Occipital lobe (tissue), 2 donors: ENCODE data around the gene CD160. TPM values are rescaled to one million over a fixed set of nuclear protein-coding genes. Genes with fewer than 3 reads are reported as not detected.
A peak's percentile ranks its signal among the peaks of the same experiment; 100 is the strongest.
"Not testable (repeated sequence)": the region's sequence is repeated elsewhere in the genome, so short reads cannot be mapped to it uniquely, and the experiment has no call there.

ENCODE experiments used
- DNase-seq: peaks from one replicate; lab custom pipeline; 2025; lab: John Stamatoyannopoulos, UW
- total RNA-seq: library from RNA; depleted of rRNA; stranded (reverse); fragments of >200 nt; gene quantifications from one replicate; pipeline ENCODE4 v1.2.3, GENCODE V29; 2014

Gene CD160
- total RNA-seq, 1 donor from 2014 or later: 0.16 TPM

DNA sequence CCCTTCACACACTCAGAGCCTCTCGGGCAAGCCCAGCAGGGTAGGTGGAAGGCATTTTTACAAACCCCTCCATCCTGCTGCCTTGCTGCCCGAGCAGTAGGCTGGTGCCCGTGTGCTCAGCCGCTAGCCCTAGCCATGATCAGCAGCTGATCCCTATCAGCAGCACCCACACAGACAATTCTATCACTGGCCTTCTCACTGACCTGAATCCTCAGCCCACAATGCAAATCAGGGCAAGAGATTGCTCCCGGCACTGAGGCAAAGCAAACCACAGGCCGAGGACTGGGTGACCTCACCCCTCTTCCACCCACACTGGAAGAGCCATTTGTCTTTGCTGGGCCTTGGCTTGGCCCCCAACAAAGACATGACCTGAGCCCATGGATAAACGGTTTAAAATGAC is 11.2 kb upstream of the CD160 start:
- DNase-seq: no peak

DNA sequence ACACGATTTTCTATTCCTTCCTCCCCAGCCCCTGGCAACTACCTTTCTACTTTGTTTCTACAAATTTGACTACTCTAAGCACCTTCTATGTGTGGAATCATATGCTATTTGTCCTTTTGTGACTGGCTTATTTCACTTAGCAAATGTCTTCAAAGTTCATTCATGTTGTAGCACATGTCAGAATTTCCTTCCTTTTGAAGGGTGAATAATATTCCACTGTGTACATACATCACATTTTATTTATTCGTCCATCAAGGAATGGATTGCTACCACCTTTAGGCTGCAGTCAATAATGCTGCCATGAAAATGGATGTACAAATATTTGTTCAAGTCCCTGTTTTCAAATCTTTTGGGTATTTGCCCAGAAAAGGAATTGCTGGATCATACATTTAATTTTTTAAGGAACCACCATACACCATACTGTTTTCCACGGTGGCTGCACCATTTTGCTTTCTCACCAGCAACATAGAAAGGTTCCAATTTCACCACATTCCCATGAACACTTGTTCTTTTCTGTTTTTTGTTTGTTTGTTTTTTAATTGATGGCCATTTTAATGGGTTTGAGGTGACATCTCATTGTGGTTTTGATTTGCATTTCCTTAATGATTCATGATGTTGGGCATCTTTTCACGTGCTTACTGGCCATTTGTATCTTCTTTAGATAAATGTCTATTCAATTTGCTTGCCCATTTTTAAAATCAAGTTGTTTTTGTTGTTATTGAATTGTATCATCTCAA is 8.8 kb upstream of the CD160 start:
- DNase-seq: no peak

DNA sequence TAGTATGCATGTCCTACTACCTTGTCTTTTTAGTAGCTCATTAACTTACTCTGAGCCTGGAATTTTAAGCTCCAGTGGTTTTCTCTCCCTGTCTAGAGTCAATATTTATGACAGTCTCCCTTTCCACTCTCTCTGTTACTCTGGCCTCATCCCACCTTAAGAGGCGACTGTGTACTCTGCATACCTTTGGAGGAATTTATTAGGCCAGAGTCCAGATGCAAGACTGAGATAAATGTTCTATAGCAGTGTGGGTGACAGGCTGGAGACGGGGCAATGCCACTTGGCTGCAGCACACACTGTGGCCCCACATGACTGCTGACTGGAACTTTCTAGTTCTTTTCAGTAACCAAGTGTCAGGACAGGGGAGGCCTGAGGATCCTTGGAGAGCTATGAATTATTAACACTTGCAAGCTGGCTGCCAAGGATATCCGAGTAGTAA is 8.1 kb upstream of the CD160 start:
- no peak for DNase-seq

DNA sequence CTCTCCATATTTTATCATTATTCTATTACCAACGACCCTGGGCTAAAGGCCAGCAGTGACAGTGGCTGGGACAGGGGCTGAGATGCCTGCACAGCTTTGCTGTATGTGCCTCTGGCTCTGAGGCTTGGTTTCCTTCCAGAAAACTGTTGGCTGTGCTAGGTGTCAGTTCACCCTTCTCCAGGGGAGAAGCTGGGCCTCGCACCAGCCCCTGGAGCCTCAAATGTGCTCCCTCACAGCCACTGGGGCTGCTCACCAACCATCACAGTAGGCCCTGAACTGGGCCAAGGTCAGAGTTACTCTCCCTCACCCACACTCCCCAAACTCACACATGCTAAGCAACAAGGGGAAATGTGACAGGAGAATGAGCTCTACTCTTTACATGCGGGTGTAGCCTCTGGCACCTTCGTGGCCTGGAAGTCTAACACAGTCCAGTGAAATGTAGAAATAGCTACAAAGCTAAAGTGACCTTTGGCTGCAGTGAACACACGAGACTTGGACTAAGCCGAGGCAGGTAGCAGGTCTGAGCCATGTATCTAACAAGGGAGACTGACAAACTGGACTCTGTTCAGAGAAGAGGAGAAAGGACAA is 4.7 kb upstream of the CD160 start:
- DNase-seq: no peak

DNA sequence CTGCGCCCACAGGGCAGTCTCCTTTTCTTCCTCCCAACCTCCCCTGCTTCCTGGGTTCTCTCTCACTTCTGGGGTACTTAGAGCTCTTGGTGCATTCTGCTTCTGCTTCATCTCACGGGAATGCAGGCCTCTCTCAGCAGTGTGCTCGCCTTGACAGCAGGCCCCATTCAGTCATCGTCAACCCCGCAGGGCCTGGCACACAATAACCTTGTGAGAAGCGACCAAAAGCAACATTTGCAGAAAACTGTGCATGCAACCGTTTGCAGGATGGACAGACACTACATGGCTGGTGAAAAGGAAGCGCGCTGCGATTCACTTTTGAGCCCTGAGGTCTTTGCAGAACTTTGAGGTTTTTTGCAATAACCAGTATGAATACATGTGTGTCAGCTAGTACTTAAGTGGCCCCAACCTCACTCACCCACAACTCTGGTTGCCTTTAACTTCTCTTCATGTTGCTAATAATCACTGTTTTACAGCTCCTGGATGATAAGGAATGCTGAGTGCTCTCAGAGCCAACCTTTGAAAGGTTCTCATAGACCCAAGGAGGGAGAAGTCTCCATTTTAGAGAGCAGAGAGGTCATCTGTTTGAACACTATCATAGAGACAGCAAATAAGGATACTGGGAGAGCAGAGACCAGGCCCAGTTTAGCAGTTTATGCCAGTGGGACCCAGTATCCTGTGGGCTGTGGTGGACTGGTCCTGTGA is 2.5 kb upstream of the CD160 start:
- no peak for DNase-seq

DNA sequence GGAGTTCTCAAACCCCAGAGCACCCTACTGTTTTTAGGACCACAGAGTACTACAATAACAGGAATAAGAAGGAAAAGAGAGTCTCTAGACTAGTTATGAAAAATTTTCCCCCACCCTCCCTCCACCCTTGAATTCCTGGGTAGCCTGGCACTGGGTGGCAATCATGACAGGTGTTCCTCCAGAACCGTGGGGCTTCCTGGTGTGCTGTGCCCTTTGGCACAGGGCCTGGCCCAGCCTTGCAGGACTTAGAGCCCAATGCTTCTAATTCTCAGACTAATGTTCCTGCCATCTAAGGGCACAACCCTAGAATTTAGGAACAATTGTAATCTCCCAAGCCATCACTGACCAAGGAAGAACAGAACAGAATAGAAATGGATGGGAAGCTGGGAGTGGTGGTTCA is 1.5 kb upstream of the CD160 start:
- no peak for DNase-seq

DNA sequence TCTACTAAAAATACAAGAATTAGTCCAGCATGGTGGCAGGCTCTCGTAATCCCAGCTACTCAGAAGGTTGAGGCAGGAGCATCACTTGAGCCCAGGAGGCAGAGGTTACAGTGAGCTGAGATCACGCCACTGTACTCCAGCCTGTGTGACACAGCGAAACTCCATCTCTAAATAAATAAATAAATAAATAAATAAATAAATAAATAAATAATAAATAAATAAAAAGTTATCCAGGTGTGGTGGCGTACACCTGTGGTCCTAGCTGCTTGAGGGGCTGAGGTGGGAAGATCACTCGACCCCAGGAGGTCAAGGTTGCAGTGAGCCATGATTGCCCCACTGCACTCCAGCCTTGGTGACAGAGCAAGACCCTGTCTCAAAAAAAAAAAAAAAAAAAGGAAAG is 834 bp upstream of the CD160 start:
- DNase-seq: not testable (repeated sequence)

DNA sequence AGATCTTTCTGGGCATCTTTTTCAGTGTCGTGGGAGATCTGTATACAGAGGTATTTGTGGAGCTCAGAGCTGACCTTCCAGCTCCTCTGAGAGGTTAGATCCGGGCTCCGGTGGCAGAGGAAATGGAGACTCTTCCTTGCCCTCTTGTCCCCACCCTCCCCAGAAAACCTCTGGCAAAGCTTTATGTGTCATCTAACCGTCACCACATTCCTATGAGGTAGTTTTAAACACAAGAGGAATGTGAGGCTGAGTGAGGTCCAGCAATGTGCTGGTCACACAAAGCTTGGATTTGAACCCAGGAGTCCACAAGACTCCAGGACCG is 1.2 kb downstream of the CD160 start:
- DNase-seq: no peak

DNA sequence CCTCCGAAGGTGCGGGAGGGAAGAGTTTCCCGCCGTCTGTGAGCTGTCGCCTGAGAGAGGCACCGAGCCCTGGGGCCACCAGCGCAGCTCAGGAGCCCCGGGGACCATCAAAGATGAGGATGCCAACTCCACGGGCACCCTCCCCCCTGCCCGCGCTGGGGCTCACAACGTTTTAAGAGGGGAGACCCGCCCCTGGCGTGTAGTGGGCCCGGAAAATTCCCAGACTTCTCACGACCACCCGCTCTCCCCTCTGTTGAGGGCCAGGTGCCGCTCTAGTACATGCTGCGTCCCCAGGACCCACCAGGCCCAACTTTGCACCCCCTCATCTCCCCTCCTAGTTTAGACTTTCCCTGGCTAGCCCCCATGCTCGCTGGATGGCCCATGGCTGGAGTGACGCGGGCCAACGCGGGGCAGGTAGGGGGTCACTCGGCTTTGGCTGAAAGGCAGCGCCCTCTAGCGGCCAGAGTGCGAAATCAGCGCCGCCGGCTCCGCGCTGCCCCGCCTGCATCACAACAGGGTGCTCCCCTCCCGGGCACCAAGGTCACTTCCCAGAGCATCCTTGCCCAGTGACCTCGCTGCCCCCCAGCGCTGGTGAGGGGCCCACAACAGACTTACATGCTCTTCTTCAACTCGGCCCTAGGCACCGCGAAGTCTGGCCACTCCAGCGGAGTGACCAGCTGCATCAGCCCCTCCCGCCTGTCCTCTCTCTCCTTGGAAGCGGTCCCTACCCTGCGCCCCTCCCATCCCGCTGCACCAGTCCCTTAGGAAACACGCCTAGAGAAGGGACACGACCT is 1.8 kb downstream of the CD160 start:
- DNase-seq: peak; percentile 33

DNA sequence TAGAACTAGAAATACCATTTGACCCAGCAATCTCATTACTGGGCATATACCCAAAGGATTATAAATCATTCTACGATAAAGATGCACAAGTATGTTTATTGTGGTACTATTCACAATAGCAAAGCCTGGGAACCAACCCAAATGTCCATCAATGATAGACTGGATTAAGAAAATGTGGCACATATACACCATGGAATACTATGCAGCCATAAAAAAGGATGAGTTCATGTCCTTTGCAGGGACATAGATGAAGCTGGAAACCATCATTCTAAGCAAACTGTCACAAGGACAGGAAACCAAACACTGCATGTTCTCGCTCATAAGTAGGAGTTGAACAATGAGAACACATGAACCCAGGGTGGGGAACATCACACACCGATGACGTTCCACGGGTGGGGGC is 6.9 kb downstream of the CD160 start:
- DNase-seq: not testable (repeated sequence)

DNA sequence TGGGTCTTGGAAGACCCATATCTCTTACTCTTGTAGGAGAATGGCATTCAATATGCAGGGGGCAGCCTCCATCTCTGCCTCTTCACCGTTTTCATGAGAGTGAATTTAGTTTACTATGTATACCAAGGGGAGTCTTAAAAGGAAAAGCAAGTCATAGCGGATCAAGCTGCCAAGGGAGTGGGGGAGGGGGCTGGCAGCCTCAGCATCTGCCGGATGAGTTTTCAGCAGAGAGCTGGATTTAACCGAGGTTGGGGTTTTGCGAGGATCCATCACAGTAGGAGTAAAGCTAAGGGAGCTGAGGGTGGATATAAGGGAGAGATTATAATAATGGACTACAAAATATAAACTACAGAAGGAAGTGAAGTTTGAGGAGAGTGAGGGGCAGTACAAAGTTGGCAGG is 9.9 kb downstream of the CD160 start:
- DNase-seq: no peak

DNA sequence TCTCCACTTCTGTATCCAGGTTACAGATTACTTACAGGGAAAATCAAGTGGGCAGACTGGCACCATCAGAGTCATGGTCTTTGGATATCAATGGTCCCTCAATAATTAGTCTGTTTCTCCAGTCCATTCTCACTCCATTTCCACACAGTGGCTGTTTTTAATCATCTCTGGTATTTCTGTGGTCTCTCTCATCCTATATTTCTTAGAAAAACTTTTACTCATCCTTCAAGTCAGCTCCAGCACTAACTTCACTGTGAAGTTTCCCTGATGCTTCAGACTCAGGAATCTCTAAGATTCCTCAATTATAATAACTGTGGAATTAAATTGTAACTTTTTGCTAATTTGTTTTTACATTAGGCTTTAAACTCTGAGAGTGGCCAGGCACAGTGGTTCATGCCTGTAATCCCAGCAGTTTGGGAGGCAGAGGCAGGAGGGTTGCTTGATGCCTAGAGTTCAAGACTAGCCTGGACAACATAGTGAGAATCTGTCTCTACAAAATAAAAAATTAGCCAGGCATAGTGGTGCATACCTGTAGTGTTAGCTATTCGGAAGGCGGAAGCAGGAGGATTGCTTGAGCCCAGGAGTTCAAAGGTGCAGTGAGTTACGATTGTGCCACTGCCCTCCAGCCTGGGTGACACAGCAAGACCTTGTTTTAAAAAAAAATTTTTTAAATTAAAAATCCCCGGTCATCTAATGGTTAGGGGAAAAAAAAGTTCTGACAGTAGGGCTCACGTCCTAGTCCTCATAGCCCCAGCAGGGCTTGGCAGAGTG is 10.6 kb downstream of the CD160 start:
- no peak for DNase-seq

DNA sequence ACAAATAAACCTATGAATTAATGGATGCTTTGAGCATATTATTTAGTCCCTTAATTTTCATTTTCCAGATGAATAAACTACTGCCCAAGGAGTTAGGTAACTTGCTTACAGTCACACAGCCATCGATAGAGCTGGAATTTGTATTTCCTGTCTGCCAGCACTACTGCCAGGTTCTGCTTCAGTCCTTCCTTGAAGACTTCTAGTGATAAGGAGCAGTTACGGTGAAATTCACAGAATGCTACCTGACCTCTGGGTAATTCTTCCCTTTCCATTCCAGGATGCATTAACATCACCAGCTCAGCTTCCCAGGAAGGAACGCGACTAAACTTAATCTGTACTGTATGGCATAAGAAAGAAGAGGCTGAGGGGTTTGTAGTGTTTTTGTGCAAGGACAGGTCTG is 11.2 kb downstream of the CD160 start:
- DNase-seq: no peak

DNA sequence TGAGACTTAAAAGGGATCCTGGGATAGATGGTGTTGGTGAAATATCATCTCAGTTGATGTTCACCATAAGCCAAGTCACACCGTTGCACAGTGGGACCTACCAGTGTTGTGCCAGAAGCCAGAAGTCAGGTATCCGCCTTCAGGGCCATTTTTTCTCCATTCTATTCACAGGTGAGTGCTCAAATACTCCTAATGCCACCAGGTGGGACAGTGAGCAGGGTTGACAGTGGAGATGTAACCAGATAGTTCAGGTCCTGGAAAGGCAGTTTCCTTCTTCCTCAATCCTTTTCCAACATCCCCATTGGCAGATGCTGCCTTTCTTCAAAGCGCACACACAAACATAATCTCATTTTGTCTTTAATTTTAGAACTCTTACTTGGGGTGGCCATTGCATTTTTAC is 11.6 kb downstream of the CD160 start:
- DNase-seq: no peak

DNA sequence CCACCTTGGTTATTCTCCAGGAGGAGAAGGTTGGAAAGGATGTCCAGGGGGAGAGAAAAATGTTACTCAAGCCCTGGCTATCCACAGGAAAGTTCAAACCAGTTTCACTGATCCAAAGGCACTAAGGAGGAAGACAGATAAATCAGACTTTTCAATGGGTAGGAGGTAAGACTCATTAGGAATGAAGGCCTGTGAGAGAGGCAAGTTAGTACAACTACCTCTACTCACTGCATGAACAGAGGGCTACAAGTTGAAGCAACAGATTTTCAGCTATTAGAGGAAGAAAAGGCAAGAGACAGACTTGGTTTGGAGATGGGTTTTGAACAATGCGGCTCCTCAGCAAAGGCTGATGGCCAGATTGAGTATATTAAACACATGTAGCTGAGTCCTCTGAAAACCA is 16.9 kb downstream of the CD160 start:
- no peak for DNase-seq

DNA sequence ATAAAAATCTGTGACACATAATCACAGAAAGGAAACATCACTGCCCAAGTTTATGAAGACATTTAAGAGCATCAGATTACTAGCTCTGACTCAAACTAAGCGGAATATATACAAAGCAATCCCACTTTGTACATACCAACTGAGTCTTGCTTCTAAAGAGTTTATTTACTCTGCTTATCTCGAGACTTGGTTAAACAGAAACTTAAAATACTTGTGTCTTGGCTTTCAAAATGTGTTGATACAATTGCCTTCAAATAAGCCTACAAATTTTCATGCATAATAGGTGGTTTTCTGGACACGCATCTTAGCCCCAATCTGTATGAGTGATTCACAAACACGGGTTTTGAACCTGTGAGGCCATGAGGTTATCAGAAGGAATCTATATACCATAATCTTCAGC is 21.0 kb downstream of the CD160 start:
- DNase-seq: no peak

DNA sequence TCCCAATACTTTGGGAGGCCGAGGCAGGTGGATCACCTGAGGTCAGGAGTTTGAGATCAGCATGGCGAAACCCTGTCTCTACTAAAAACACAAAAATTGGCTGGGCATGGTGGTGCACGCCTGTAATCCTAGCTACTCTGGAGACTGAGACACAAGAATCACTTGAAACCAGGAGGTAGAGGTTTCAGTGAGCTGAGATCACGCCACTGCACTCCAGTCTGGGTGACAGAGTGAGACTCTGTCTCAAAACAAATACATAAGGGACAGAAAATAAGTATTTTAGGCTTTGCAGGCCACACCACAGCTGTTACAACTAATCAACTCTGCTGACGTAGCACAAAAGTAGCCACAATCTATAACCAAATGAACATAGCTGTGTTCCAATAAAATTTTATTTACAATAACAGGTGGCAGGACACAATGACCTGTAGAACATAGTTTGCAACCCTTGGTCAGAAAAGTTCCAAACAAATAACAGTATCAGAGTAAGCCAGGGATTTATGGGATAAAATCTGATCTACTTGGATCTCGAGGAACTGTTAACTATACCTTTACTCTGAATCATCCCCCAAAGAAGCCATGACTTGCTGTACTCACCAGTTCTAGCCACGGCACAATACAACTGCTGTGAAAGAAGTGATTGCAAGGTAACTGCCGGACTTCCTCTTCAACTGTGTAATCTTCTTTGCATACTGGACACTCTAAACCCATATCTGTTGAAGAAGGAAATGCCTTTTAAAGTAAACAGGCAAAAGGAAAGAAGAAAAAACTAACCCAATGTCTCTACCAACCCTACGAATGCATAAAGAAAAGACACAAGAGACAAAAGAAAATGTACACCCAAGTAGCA is 28.3 kb downstream of the CD160 start:
- DNase-seq: no peak

DNA sequence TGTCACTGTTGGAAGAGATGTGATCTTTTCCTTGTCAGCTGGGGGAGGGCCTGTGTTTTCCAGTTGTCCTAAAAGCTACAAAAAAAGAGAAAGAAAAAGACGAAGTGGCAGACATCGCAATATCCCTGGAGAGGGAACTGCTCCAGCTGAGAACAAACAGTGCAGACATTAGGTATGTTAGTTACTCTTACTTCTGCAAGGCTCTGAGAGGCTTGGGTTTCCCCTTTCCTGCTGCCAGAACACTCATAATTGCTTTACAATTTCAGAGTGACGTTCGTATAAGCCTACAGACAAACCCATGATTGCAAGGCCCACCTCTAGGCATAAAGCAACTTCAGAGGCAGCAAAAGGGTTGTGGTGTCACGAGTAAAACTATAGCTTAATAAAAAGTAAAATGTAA is 31.1 kb downstream of the CD160 start:
- no peak for DNase-seq

DNA sequence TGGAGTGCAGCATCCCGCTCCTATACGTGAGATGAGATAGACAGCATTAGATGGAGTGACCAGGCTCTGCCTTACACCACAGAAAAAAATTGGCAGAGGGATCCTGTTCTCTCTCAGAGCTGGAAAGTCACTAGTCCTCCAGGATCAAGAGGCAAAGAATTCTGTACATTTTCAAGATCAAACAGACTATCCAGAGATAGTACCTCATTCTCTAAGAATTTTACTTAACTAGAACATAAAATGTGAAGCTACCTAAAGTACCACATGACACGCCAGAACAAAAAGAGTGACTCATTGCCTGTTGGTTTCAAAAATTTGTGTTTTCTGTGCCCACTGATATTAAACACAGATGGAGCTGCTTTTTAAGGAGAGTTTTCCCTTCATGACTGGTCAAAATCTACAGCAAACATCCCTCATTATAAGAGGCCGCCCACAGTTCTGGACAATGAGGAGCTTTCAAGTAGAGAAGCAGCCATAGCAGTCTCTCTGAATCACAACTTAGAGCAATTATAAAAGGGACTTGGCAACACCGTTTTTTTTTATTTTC is 32.3 kb downstream of the CD160 start:
- DNase-seq: peak; percentile 49

DNA sequence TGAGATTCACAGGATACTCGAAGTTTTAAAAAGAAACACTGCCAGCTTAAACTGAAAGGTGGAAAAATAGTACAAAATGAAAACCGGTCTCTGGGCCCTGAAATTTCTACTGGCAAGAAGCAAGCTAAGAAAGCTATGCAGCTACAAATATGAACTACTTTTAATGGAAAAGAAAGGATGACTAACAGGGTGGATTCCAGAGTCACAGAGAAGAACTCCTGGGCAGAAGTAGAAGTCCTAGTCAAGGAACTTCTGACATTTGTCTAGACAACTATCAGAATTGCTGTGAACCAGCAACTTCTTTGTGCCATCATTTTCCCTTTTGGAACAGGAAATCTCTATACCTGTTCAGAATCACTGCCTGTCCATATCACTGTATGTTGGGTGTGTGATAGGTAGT is 38.1 kb downstream of the CD160 start:
- no peak for DNase-seq
